NOMO-1 treated with dmso at 0.1 percent for 144 hours (cell line): ENCODE measurements around the gene CD7.

Experiments
- DNase-seq: peaks from one replicate; lab custom pipeline; 2025; ENCODE audit not compliant: unreplicated experiment; lab: John Stamatoyannopoulos, UW

Gene CD7

DNA sequence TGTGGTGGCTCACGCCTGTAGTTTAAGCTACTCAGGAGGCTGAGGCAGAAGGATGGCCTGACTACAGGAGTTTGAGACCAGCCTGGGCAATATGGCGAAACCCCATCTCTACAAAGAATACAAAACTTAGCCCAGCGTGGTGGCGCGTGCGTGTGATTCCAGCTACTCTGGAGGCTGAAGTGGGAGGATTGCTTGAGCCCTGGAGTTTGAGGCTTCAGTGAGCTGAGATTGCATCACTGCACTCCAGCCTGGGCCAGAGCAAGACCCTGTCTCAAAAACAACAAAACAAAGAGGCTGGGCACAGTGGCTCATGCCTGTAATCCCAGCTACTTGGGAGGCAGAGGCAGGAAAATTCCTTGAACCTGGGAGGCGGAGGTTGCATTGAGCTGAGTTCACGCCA lies 36.9 kb downstream of the CD7 start:
- no peak for DNase-seq

DNA sequence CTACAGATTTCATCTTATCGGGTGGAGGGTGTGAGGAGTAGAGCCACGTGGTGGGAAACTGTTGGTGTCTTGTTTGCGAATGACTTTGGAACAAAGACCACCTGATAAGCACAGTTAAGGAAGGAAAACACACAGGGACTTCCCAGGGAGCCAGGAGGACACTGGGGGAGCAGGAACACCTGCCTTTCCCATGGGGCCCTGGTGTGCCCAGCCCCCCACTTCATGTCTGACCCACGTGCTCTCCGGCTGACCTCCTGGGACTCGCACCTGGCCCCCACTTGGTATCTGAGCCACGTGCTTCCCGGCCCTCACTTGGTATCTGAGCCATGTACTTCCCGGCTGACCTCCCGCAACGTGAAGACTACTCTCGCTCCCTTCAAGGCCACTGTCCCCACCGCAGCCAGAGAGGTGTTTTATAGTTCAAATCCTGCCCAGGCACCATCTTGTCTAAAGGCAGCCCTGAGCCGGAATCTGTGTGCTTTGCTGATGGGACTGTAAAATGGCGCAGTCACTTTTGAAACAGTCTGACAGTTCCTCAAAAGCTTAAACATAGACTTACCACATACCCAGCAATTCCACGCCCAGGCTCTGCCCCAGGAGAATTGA lies 38.5 kb downstream of the CD7 start:
- DNase-seq, result peak; percentile 52

DNA sequence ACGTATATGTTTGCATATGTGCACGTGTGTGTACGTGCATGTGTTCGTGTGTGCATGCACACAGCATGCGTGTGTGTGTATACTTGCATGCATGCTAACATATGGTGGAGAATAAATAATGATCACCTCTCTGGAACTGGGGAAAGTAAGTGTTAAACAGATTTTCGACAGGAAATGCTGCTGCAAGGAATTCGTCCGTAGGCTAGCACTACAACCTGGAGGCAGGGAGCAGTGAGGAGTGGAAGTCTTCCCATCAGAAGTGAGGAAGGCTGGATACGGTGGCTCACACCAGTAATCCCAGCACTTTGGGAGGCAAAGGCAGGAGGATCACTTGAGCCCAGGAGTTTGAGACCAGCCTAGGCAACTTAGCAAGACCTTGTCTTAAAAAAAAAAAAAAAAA lies 39.1 kb downstream of the CD7 start:
- no peak for DNase-seq

DNA sequence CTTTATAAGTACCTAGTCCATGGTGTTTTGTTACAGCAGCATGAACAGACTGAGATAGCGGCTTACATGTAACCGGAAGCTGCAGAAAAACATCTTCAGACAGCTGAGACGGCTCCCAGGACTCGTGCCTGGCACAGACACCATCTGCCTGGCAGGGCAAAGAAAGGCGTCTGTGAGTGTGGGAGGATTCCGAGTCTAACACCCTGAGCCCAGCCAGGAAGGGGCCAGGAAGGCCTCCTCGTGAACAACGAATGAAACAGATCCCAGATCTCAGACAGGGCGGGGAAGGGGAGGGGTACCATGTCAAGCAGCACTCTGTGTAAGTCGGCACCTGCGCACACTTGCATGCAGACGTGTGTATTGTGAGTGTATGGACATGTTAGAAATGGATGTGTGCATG lies 39.6 kb downstream of the CD7 start:
- DNase-seq, result no peak

DNA sequence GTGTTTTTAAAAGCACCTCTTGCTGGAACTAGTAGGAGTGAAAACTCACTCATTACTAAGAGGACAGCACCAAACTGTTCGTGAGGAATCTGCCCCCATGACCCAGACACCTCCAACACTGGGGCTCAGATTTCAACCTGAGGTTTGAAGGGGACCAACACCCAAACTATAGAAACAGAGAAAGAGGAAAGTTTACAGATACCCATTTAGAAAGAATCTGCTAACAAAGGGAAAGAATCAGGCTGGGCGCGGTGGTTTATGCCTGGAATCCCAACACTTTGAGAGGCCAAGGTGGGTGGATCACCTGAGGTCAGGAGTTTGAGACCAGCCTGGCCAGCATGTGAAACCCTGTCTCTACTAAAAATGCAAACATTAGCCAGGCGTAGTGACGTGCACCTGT lies 40.5 kb downstream of the CD7 start:
- no peak for DNase-seq

DNA sequence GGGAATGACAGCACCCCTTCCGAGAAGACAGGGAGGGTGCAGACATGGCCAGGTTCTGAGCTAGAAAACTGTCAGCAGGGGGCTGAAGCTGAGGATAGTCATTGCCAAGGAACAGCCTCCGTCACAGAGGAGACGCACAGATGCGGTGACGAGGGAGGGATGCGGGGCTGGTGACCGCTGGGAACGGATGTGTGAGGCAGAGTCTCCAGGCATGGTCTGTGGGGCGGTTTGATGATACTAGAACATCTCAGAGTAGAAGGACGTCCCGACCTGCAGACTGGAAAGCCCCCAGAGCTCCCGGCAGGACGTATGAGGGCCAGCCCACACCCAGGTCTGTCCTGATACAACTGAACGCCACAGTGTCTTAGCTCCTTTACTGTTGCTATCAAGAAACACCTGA lies 42.1 kb downstream of the CD7 start:
- DNase-seq, result no peak

DNA sequence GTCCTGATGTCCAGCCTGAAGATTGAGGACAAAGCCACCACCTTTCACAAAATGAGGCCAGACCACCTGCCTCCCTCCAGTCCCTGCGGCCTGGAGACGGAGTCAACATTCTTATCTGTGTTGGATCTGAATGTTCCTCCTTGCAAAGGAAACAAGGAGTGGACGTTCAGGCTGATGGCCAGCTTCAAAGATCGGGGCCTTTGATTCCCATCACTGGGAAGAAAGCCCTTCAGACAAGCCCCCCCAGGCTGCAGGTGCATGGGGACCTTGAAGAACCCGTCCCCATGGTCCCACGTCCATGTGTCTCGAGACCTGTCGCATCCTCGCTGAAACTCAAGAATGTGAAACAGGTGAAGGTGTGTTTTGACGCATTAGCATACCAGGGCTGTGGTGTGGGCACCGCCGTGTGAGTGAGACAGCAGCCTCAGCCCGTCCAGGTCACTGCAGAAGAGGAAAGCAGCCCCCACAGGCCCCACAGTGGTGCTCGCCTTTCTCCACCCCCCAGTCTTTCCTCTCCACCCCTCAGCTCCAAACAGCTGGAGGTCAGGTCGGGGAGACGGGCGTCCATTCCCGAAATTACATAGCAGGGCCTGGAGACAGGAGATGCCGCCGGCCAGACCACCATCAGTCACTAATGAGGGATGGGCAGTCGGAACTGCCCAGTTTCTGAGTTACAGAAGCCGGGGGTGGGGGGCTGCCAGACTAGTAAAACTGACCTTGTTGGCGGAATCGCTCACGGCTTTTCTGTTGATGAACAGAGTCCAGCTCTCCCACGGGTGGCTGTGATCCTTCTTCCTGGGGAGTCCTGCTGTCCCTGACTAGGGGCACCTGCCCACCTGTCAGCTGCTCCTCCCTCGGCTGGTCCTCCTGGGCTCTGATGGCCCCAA lies 43.0 kb downstream of the CD7 start:
- no peak for DNase-seq

DNA sequence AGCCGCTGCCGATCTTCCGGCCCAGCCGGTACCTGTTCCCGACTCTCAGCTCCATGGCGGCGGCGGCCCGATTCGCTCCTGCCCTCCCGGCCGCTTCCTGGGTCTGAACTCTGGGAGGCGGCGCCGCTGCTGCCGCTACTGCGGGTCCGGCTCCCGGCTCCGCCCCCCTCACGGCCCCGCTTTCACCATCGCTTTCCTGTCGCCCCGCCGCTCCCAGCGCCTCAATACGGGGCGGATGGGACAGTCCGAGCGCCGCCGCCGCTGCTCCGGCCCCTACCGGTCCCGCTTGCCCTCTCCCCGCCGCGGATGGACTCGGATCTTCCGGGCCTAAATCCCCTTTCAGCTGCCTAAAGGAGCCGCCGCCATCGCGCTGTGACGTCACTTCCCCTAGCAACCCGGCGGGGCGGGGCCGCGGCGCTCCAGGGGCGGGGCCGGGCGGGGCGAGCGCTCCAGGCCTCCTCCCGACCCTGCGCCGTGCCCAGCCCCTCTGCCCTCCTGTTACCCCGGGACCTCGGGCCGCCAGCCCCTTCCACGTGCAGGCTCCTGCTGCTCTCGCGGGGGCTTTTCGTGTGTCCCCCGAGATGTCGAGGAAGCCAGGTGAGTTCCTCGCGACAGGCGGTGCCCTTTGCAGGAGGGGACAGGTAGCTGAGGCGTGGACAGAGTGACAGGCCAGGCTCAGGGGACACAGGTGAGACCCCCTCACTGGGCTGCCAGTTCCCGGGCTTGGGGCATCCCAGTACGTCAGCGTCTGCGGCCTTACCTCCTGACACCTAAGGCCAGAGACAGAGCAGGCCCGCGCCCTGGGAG lies 43.9 kb downstream of the CD7 start, which contains the start of gene CSNK1D:
TSS of gene CSNK1D (minus strand) at position 374 of the 807 bp plus-strand sequence. CDS start at position 55, 319 bp downstream.
- peak; percentile 70 for DNase-seq

DNA sequence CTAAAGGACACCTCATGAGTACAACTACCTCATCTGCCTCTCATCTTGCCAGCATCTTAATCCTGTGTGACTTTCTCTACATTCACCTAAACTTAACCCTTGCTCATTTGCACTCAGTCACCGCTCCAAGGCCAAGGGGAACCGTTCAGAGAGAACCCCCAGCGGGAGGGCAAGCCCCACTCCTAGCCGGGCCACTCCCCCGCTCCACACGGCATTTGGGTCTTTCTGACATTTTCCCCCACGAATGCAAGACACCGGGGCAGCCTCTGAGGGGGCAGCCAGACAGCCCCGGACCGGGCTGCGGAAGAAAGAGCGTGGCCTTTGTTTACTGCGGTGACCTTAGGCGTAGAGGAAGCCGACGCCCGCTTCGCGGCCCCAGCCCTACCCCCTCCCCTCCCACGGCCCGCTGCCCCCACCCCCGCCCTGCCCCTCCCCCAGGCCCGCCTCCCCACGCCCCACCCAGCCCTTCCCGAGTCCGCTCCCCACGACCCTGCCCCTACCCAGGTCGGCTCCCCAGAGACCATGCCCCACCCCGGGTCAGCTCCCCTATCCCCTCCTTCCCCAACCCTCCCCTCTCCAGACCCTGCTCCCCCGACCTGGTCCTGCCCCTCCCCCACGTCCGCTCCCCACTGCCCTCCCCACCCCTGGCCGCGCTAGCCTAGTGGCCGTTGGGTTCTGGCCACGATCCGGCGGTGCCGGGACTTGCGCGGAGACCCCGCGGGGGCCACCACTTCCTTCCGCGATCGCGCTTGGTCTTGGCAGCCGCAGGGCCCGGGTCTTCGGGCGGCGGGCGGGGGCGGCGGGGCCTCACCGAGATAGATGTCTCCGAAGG lies 44.7 kb downstream of the CD7 start:
- DNase-seq, result no peak

DNA sequence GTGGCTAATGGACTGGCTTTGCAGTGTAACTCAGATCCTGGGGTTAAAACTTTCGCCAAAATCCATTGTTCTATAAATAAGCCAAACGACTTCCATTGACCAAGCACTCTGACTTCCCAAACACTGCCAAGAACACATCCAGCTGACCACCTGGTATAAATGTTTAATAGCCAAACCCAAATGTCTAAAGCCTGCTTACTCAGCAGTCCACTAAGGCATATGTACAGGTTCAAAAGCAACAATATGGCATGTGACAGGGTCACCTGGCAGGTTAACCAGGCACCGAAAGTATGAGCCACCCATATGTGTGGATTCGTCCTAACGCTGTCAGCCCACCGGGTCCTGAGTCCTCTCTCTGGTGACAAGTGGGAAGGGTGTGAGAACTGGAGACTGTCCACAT lies 46.0 kb downstream of the CD7 start:
- no peak for DNase-seq

DNA sequence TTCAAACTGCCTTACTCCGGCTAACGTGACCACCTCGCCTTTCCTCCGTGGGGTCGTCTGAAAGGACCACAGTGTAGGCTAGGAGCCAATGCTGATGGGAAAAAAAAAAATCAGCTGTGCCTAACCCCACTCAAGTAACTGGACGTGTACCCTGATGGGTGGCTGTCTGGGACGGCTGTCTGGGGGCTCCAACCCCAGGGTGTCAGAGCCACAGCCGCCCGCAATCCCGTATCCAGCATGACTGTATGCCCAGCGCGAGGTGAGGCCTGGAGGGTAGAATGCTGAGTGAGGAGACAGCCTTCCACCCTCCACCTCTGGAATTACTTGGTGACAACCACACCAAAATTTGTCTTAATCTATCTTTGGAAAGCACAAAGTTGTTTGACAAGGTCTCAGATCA lies 46.8 kb downstream of the CD7 start:
- DNase-seq, result no peak

DNA sequence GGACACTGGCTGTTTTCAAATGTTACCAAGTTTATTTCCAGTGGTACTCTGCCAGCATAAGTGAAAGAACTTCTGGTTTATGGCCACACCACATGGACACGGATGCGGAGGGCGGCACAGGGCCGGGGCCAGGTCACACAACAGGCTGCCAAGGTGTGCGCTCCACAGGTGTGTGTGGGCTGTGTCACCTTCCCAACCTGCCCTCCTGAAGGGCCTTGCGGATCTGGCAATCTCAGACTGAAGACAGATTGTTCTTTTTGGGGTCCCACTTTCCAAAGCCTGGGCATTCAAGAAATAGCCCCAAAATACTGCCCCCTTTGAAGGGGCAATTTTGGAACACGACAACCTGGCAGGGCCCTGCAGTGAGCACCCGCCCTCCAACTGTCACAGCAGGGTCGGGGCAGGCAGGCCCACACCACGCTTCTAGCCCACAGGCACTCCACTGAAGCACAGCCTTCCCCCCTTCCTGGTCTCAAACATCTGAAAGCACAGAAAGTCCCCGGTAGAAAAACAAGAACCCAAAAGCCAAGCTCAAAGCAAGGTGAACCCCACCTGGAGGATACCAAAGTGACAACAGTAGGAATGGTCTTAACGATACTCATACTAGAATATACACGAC lies 47.4 kb downstream of the CD7 start:
- no peak for DNase-seq

DNA sequence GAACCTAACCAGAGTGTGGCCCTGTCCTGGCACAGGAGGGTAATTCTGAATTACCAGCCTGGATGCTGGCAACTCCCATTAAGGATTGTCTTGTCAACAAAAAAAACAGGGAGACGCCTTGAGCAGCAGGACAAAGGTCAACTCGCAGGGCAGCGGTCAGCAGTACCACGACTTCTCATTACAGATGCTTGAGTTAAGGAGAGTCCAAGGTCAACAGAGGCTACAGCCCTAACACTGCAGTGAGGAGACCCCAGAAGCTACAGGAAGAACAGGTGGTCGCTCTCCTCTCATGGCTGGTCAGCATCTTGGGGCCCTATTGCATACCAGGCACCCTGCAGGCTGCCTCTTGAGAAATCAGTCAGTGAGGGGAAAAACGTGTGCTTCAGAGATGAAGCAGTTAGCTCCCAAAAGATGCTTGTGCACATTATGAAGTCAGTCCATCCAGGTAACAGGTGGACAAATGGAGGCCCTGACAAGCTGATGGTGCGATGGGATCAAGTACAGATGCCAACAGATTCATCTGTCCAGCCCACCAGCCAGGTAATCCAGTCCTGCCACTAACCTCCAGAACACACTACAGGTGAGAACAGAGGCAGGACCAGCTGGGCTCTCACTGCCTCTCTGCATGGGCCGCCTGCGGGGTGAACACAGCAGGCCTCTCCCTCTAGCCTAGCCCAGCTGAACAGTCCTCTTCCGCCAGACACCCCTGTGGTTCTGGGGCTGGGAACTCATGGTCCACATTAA lies 48.1 kb downstream of the CD7 start:
- no peak for DNase-seq

DNA sequence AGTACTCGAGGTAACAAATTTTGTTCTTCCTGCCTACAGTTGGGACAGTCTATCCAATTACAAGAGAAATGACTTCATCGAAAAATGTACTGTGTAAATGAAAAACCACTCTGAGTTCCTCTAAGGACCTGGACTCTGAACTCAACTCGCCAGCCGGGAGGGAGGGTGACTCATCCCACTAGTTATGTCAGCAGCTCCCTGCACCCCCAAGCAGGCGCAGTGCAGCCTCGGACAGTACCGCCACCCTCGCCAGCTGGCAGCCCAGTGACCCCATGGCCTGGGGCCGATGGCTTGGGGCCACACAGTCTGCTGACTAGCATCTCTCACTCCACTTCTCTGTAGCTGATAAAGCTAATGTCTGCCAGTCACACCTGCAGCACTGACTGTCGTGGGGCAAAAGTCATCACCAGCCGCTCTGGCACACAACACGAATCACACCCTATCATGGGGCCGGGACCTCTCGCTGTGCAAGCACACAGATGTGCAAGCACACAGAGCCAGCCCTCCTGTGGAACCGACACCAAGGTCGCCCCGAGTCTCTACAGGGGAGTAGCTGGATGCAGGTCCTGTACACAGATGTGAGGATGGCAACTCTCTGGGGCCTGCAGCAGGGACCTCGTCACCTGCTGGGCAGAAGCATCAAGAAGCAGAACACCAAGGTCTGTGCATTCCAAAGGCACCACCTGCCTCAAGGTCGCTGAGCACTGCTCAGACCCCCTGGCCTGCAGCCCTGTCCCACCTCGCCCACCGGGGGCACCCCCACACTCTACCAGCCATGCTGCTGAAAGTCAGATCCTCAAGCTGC lies 49.6 kb downstream of the CD7 start:
- DNase-seq, result peak; percentile 73

DNA sequence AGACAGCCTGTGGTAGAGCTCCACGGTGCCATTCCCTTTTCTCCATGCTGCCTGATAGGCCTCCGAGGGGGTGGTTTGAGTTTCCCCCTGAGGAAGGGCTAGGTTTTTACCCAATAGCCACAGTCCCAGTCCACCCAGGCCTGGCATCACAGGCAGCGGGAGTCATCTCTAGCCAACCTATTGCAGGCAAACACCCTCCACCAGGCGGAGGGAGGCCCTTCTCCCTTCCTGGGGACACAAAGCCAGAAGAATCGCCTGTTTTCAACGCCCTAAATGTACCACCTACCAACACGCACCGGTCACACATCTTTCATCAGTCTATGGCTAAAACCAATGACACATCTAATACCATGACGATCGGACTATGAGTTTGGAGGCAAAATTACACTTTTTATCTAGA lies 51.3 kb downstream of the CD7 start:
- no peak for DNase-seq
